Lower leg skin (tissue), 3 donors: ENCODE measurements around the gene NANS.

ENCODE experiments used
- POLR2A ChIP-seq, 2 donors: fragments of 450-650 bp; IDR thresholded peaks; one replicate each; pipeline ENCODE4 v1.6.1; 2016 to 2017; ENCODE audit warnings: antibody characterized with exemption in 2 of 2, mild to moderate bottlenecking in 1 of 2, moderate library complexity in 1 of 2
- TF ChIP-seq, protein P1 (sequence below), 3 donors: fragments of 450-650 bp; IDR thresholded peaks; one replicate each; pipeline ENCODE4 v1.5.1; 2016; ENCODE audit warnings: antibody characterized with exemption in 3 of 3, mild to moderate bottlenecking in 3 of 3, moderate library complexity in 2 of 3

DNA sequence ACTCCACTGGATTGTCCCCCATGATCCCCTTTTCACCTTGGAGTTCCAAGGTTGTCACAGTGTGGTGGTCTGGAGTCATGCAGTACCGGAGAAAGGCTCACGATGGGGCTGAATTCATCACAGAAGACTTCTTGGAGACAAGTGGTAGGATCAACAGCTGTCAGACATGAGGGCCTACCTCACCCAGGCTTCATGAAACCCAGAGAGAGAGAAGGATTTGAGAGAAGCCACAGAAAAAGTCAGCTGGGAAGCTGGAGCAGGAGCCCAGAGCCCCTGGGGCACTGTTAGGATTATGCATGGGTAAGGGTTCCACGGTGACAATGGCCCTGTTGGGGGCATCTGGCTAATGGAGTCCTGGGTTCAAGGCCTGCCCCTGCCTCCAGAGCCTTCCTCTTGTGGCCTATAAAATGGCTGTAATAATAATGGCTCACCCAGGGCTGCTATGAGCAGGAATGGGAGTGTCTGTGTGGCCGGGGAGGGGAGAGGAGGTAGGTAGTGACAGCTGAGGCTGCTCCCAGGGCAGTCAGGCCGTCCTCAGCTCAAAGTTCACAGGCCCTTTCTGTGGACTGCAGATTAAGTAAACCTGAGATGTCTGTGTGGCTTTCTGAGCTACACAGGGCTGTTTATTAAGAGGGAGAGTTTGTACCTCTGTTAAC, 61.6 kb downstream of the NANS start:
- TF ChIP-seq POLR2A (IDR thresholded peaks at IDR 0.05) = no peak
- TF ChIP-seq, protein P1, sequence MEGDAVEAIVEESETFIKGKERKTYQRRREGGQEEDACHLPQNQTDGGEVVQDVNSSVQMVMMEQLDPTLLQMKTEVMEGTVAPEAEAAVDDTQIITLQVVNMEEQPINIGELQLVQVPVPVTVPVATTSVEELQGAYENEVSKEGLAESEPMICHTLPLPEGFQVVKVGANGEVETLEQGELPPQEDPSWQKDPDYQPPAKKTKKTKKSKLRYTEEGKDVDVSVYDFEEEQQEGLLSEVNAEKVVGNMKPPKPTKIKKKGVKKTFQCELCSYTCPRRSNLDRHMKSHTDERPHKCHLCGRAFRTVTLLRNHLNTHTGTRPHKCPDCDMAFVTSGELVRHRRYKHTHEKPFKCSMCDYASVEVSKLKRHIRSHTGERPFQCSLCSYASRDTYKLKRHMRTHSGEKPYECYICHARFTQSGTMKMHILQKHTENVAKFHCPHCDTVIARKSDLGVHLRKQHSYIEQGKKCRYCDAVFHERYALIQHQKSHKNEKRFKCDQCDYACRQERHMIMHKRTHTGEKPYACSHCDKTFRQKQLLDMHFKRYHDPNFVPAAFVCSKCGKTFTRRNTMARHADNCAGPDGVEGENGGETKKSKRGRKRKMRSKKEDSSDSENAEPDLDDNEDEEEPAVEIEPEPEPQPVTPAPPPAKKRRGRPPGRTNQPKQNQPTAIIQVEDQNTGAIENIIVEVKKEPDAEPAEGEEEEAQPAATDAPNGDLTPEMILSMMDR (IDR thresholded peaks at IDR 0.05) = no peak
